Measurements from ENCODE around the gene AFP. TPM values are rescaled to one million over a fixed set of nuclear protein-coding genes. Genes with fewer than 3 reads are reported as not detected.

Gene AFP
- polyA plus RNA-seq, 2 of the 4 experiments (the other 2 are of a cell fraction) = 1.8 to 4.5 TPM

GRCh38 chr4:73429826-73430587, 6.0 kb upstream of the AFP start:
- H3K4me2 ChIP-seq = no peak overlapping the region
- ChIA-PET POLR2A (no interaction called here), CTCF (no interaction called here)
- 52% methylated on average over 2 of the region's 2 CpGs for WGBS (ENCODE audit: missing lambda C conversion rate)
- TF ChIP-seq FOSB (CRISPR knock-in tag; IDR thresholded peaks at IDR 0.05) = no peak
- TF ChIP-seq ELK1 (IDR thresholded peaks at IDR 0.05; ENCODE audit: low read depth, low read length) = no peak
- no peak for TF ChIP-seq ZC3H11A (IDR thresholded peaks at IDR 0.05)
- TF ChIP-seq ZNF302 (CRISPR knock-in tag; IDR thresholded peaks at IDR 0.05) = no peak
- TF ChIP-seq RARB (CRISPR knock-in tag; IDR thresholded peaks at IDR 0.05) = no peak
- no peak for TF ChIP-seq MAFK (IDR thresholded peaks at IDR 0.05; ENCODE audit: partially characterized antibody)
- no peak for TF ChIP-seq JUN (IDR thresholded peaks at IDR 0.05)
- no peak for TF ChIP-seq EHF (CRISPR knock-in tag; IDR thresholded peaks at IDR 0.05)
- TF ChIP-seq FOXS1 (CRISPR knock-in tag; IDR thresholded peaks at IDR 0.05) = no peak
- TF ChIP-seq TP53 (CRISPR knock-in tag; IDR thresholded peaks at IDR 0.05) = no peak
- TF ChIP-seq CTCF (IDR thresholded peaks at IDR 0.05) = no peak
- no peak for TF ChIP-seq FOSL2 (IDR thresholded peaks at IDR 0.05)
- TF ChIP-seq FOSL2 (CRISPR knock-in tag; IDR thresholded peaks at IDR 0.05) = no peak
- H3K27ac ChIP-seq = no peak overlapping the region
- FAIRE-seq = no peak
- no peaks in the 10 kb centered on the region for H3K4me1 ChIP-seq
- DNase-seq (ENCODE audit: low read depth in 1 of 2, low spot score in 1 of 2) = no peak
- no peaks in the 10 kb centered on the region for H3K9me3 ChIP-seq
- ATAC-seq = no peak
- H3K4me3 ChIP-seq = no peak overlapping the region

- Histone ChIP-seq H3K9me3 (no peaks in the 10 kb centered on the region), H3K4me2 (no peak overlapping the region), H3K4me3 (no peak overlapping the region), H3K27ac (no peak overlapping the region), H3K4me1 (no peaks in the 10 kb centered on the region)
- WGBS (ENCODE audit: missing lambda C conversion rate) = 44% methylated on average over 1 of the region's 1 CpG
- no peak for DNase-seq (ENCODE audit: low read depth in 1 of 2, low spot score in 1 of 2)
- FAIRE-seq = no peak
- CTCF ChIA-PET = interaction anchor here (2.2 kb wide), 1 partner anchor 14 kb away, joined by 8 read pairs; no protein-coding TSS in a partner anchor
- no peak for ATAC-seq
- TF ChIP-seq NPAS2 (CRISPR knock-in tag; IDR thresholded peaks at IDR 0.05; ENCODE audit: borderline replicate concordance) (no peak), ELK1 (IDR thresholded peaks at IDR 0.05; ENCODE audit: low read depth, low read length) (no peak), ZFP36 (IDR thresholded peaks at IDR 0.05; ENCODE audit: borderline replicate concordance, partially characterized antibody) (no peak)
- POLR2A ChIA-PET = no interaction called here
Measured at GRCh38 chr4:73431813-73432168, 4.2 kb upstream of the AFP start.

GRCh38 chr4:73432169-73433000, 3.6 kb upstream of the AFP start:
- TF ChIP-seq PHF8 (IDR thresholded peaks at IDR 0.05; ENCODE audit: borderline replicate concordance, low read depth) = no peak
- no peak for TF ChIP-seq RARB (CRISPR knock-in tag; IDR thresholded peaks at IDR 0.05)
- no peak for TF ChIP-seq RFX5 (IDR thresholded peaks at IDR 0.05)
- no peak for TF ChIP-seq HES2 (IDR thresholded peaks at IDR 0.05)
- no peak for TF ChIP-seq RCOR1 (IDR thresholded peaks at IDR 0.05; ENCODE audit: low read depth, low read length)
- TF ChIP-seq CHD4 (IDR thresholded peaks at IDR 0.05; ENCODE audit: borderline replicate concordance) = no peak
- no peak for TF ChIP-seq FOSB (CRISPR knock-in tag; IDR thresholded peaks at IDR 0.05)
- TF ChIP-seq SREBF2 (IDR thresholded peaks at IDR 0.05) = no peak
- TF ChIP-seq ESRRA (IDR thresholded peaks at IDR 0.05; ENCODE audit: borderline replicate concordance, low read length) = no peak
- TF ChIP-seq EP300 (IDR thresholded peaks at IDR 0.05) = no peak
- TF ChIP-seq CEBPB (IDR thresholded peaks at IDR 0.05) = no peak
- POLR2A ChIA-PET = no interaction called here
- DNase-seq (ENCODE audit: low read depth in 1 of 2, low spot score in 1 of 2) = no peak
- ATAC-seq = no peak
- Histone ChIP-seq H3K4me3 (no peak overlapping the region), H3K4me1 (no peaks in the 10 kb centered on the region), H3K4me2 (no peak overlapping the region), H3K27ac (no peak overlapping the region), H3K9me3 (no peaks in the 10 kb centered on the region)
- CTCF ChIA-PET = interaction anchor here (1.1 to 2.2 kb wide), 3 partner anchors 8 to 18 kb away, joined by 3 to 8 read pairs (median 3); no protein-coding TSS in a partner anchor
- no peak for FAIRE-seq
- WGBS (ENCODE audit: missing lambda C conversion rate) = 33% methylated on average over 5 of the region's 5 CpGs
